Fibroblast of lung (primary cell): ENCODE data around the gene ZNF644. TPM values are rescaled to one million over a fixed set of nuclear protein-coding genes. Genes with fewer than 3 reads are reported as not detected.
"Not testable (repeated sequence)": the region's sequence is repeated elsewhere in the genome, so short reads cannot be mapped to it uniquely, and the experiment has no call there.

Experiments
- DNase-seq, 2 donors: peaks; one replicate each; pipeline versions ENCODE4 v3.0.0 to v3.0.0-alpha.2; 2010; ENCODE audit warnings: low read depth in 2 of 2
- H2AFZ ChIP-seq: 2 replicates; pipeline ENCODE4 v1.5.1; 2012; ENCODE audit warnings: low read length, control low read depth, inconsistent platforms
- H3K27ac ChIP-seq: 2 replicates; pipeline ENCODE4 v1.5.1; 2011; ENCODE audit warnings: low read length, control low read depth; ENCODE audit not compliant: insufficient read depth
- H3K27me3 ChIP-seq: 2 replicates; pipeline ENCODE4 v1.5.1; 2011; ENCODE audit warnings: mild to moderate bottlenecking, low read length; ENCODE audit not compliant: control insufficient read depth, insufficient read depth
- H3K36me3 ChIP-seq: 2 replicates; pipeline ENCODE4 v1.5.1; 2011; ENCODE audit warnings: low read length; ENCODE audit not compliant: control insufficient read depth, insufficient read depth
- H3K4me1 ChIP-seq: 2 replicates; pipeline ENCODE4 v1.5.1; 2011; ENCODE audit warnings: low read length; ENCODE audit not compliant: control insufficient read depth, insufficient read depth; ENCODE audit errors: extremely low read depth
- H3K4me2 ChIP-seq: 2 replicates; pipeline ENCODE4 v1.5.1; 2011; ENCODE audit warnings: low read length, control low read depth; ENCODE audit not compliant: insufficient read depth; ENCODE audit errors: extremely low read depth
- H3K4me3 ChIP-seq, 4 experiments: fragments of 200-600 bp in 1 of 4; sonication (generic) in 1 of 4; replicated peaks in 1 of 4; 2 replicates each; pipeline ENCODE4 v1.5.1; 2011 to 2016; ENCODE audit warnings: low read length in 4 of 4, low read depth in 3 of 4, mild to moderate bottlenecking in 3 of 4, control low read depth in 2 of 4, inconsistent platforms in 1 of 4, mixed read lengths in 1 of 4; ENCODE audit not compliant: insufficient read depth in 1 of 4; ENCODE audit errors: control extremely low read depth in 1 of 4
- H3K79me2 ChIP-seq: 2 replicates; pipeline ENCODE4 v1.5.1; 2012; ENCODE audit warnings: mild to moderate bottlenecking, low read length, inconsistent platforms; ENCODE audit not compliant: control insufficient read depth, insufficient read depth
- H3K9ac ChIP-seq: 2 replicates; pipeline ENCODE4 v1.5.1; 2011; ENCODE audit warnings: mild to moderate bottlenecking, low read length, control low read depth; ENCODE audit not compliant: insufficient read depth
- H3K9me3 ChIP-seq: 2 replicates; pipeline ENCODE4 v1.5.1; 2012; ENCODE audit warnings: low read depth, low read length; ENCODE audit not compliant: control insufficient read depth, insufficient read depth
- H4K20me1 ChIP-seq: 2 replicates; pipeline ENCODE4 v1.5.1; 2011; ENCODE audit warnings: low read length; ENCODE audit not compliant: control insufficient read depth, insufficient read depth; ENCODE audit errors: extremely low read depth
- EZH2 ChIP-seq: IDR thresholded peaks from 2 replicates; pipeline ENCODE4 v1.5.1; 2012; ENCODE audit warnings: low read length, control low read depth, mild to moderate bottlenecking; ENCODE audit errors: missing control alignments
- polyA plus RNA-seq, 2 donors: library from polyadenylated mRNA; depleted of rRNA in 1 of 2; stranded (reverse) in 1 of 2; unstranded in 1 of 2; fragments of >200 nt; gene quantifications; 2 replicates each; pipeline ENCODE4 v1.2.1, GENCODE V29; 2011 to 2012; ENCODE audit warnings: missing spikeins in 1 of 2
- total RNA-seq: library from RNA; depleted of rRNA; stranded (reverse); fragments of >200 nt; gene quantifications from 2 replicates; pipeline ENCODE4 v1.2.1, GENCODE V29; 2014
- TF ChIP-seq, protein P1 (sequence below), 2 donors: IDR thresholded peaks in 1 of 2; conservative IDR thresholded peaks in 1 of 2; 1 replicate in 1 of 2; 2 replicates in 1 of 2; pipeline ENCODE4 v1.5.1; 2011 to 2012; ENCODE audit warnings: low read length in 2 of 2, control low read depth in 1 of 2, inconsistent platforms in 1 of 2, low read depth in 1 of 2, mild to moderate bottlenecking in 1 of 2

ZNF644 gene
- total and polyA plus RNA-seq, 2 donors (not counting 1 experiment from before 2014, with no cell fraction given) = 25.6 to 56.8 TPM

DNA sequence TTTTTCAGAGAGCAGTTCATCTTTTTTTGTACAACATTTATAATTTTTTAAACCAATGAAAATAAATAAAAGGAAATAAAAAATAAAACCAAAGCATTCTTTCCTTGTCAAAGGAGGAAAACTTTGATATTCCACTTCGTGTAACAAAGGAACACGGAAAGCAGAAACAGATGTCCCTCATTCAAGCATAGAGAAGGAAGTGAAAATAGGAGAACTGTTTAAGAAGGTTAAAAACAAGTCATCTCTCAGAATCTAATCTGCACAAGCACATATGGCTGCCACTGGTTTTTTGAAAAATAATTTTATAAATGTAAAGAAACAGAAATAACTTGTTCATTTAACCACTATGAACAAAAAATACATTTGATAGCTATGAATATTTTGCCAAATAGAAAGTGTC is 35.9 kb upstream of the ZNF644 start:
- H3K79me2 ChIP-seq = no peaks in the 10 kb centered on the region
- H3K4me2 ChIP-seq = no peak overlapping the region
- H3K4me3 ChIP-seq = no peak overlapping the region
- H4K20me1 ChIP-seq = no peaks in the 10 kb centered on the region
- no peak for DNase-seq
- TF ChIP-seq, protein P1, sequence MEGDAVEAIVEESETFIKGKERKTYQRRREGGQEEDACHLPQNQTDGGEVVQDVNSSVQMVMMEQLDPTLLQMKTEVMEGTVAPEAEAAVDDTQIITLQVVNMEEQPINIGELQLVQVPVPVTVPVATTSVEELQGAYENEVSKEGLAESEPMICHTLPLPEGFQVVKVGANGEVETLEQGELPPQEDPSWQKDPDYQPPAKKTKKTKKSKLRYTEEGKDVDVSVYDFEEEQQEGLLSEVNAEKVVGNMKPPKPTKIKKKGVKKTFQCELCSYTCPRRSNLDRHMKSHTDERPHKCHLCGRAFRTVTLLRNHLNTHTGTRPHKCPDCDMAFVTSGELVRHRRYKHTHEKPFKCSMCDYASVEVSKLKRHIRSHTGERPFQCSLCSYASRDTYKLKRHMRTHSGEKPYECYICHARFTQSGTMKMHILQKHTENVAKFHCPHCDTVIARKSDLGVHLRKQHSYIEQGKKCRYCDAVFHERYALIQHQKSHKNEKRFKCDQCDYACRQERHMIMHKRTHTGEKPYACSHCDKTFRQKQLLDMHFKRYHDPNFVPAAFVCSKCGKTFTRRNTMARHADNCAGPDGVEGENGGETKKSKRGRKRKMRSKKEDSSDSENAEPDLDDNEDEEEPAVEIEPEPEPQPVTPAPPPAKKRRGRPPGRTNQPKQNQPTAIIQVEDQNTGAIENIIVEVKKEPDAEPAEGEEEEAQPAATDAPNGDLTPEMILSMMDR (conservative IDR thresholded peaks at IDR 0.05 in 1 of 2, IDR thresholded peaks at IDR 0.05 in 1 of 2; ENCODE audit: low read depth in 1 of 2, low read length in 2 of 2) = no peak
- TF ChIP-seq EZH2 = no peak
- no peaks in the 10 kb centered on the region for H3K27me3 ChIP-seq
- H3K4me1 ChIP-seq = no peaks in the 10 kb centered on the region
- no peak overlapping the region for H3K9ac ChIP-seq
- no peak overlapping the region for H3K27ac ChIP-seq
- H3K9me3 ChIP-seq = no peaks in the 10 kb centered on the region
- H3K36me3 ChIP-seq = no peaks in the 10 kb centered on the region
- no peak overlapping the region for H2AFZ ChIP-seq

DNA sequence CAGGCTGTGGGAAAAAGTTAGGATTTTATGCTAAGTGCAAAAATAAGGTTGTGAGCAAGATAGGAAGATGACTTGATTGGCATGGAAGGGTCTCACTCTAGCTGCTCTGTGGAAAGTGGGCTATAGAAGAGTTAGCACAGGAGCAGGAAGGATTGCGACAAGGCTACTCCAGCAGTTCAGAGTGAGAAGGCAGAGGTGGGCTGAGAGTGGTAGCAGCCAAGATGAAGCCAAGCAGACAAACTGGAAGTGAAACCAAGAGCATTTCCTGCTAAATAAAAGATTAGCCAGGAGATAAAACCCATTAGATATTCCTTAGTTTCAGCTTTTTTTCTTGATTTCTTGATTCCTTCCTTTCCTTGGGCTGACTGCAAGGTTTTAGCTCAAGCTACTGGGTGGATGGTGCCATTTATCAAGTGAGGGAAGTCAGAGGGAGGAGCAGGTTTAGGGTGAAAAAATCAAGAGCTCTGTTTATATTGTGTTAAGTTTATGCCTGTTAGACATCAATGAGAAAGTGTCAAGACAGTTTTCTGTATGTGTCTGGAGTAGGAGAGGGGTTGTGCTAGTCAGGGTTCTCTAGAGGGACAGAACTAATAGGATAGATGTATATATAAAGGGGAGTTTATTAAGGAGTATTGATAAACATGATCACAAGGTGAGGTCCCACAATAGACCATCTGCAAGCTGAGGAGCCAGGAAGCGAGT is 33.1 kb upstream of the ZNF644 start:
- no peak overlapping the region for H3K4me2 ChIP-seq
- no peaks in the 10 kb centered on the region for H3K79me2 ChIP-seq
- no peak for DNase-seq
- H4K20me1 ChIP-seq = no peaks in the 10 kb centered on the region
- H3K36me3 ChIP-seq = no peaks in the 10 kb centered on the region
- H3K27me3 ChIP-seq = no peaks in the 10 kb centered on the region
- no peak overlapping the region for H3K9ac ChIP-seq
- no peak overlapping the region for H3K27ac ChIP-seq
- H3K9me3 ChIP-seq = no peaks in the 10 kb centered on the region
- no peaks in the 10 kb centered on the region for H3K4me1 ChIP-seq
- H2AFZ ChIP-seq = no peak overlapping the region
- no peak overlapping the region for H3K4me3 ChIP-seq
- TF ChIP-seq, protein P1 (conservative IDR thresholded peaks at IDR 0.05 in 1 of 2, IDR thresholded peaks at IDR 0.05 in 1 of 2; ENCODE audit: low read depth in 1 of 2, low read length in 2 of 2) = no peak
- no peak for TF ChIP-seq EZH2

DNA sequence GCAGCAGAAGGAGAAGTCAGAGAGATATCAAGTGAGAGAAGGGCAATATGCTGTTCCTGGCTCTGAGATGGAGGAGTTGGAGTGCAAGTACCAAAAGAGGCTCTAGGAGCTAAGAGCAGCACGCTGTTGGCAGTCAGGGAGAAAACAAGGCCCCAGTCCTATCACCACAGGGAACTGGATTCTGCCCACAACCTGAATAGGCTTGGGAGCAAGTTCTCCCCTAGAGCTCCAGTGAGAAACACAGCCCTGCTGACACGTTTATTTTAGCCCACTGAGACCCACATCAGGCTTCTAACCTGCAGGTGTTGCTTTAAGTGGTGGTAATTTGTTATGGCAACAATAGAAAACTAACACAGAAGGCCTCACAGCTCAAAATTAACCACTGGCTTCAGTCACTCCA is 31.8 kb upstream of the ZNF644 start:
- no peak for TF ChIP-seq EZH2
- TF ChIP-seq, protein P1 (conservative IDR thresholded peaks at IDR 0.05 in 1 of 2, IDR thresholded peaks at IDR 0.05 in 1 of 2; ENCODE audit: low read depth in 1 of 2, low read length in 2 of 2) = no peak

DNA sequence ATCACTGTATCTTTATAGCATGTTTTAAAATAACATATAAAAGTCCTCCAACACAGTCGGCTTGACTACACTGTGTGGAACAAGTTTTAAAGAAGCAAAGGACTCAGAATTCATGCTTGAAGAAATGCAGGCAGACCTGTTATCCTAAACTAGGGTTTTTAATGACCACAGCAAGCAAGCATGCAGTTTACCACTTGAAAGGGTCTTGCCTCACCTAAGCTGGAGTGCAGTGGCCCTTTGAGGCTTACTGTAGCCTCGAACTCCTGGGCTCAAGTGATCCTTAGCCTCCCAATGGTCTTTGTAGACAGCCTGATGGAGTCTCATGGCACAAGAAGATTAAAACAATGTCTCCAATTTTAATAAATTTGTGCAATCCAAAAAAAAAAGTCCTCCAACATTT is 27.7 kb upstream of the ZNF644 start:
- H3K79me2 ChIP-seq, H3K4me1 ChIP-seq, H3K27ac ChIP-seq, H4K20me1 ChIP-seq, H3K36me3 ChIP-seq, H2AFZ ChIP-seq, H3K4me2 ChIP-seq, H3K9me3 ChIP-seq, DNase-seq, H3K9ac ChIP-seq, H3K27me3 ChIP-seq, H3K4me3 ChIP-seq: not testable (repeated sequence)

More for the DNA sequence above, 31.8 kb upstream of the ZNF644 start:
- Histone ChIP-seq H3K4me2 (no peak overlapping the region), H3K9ac (no peak overlapping the region), H3K79me2 (no peaks in the 10 kb centered on the region), H3K9me3 (no peaks in the 10 kb centered on the region), H4K20me1 (no peaks in the 10 kb centered on the region), H2AFZ (no peak overlapping the region), H3K36me3 (no peaks in the 10 kb centered on the region), H3K27ac (no peak overlapping the region), H3K27me3 (no peaks in the 10 kb centered on the region), H3K4me1 (no peaks in the 10 kb centered on the region), H3K4me3 (no peak overlapping the region)
- no peak for DNase-seq
